KOPT-K1 (cell line): ENCODE data around the gene PHRF1.
"Not testable (repeated sequence)": the region's sequence is repeated elsewhere in the genome, so short reads cannot be mapped to it uniquely, and the experiment has no call there.

Source experiments
- H3K27ac ChIP-seq: fragments of 200-600 bp; sonication (generic); 2 replicates; pipeline ENCODE4 v1.5.1; 2016; ENCODE audit warnings: antibody characterized with exemption, mild to moderate bottlenecking, low read depth, low read length; ENCODE audit not compliant: poor library complexity, severe bottlenecking
- H3K36me3 ChIP-seq: fragments of 200-600 bp; sonication (generic); 2 replicates; pipeline ENCODE4 v1.5.1; 2017; ENCODE audit warnings: antibody characterized with exemption, mild to moderate bottlenecking, low read length, moderate library complexity; ENCODE audit not compliant: insufficient read depth
- H3K9me3 ChIP-seq: fragments of 200-600 bp; sonication (generic); 2 replicates; pipeline ENCODE4 v1.5.1; 2017; ENCODE audit warnings: antibody characterized with exemption, low read length, mild to moderate bottlenecking; ENCODE audit not compliant: insufficient read depth, poor library complexity, severe bottlenecking

The PHRF1 gene

GRCh38 chr11:641806-642370 lies 65.6 kb downstream of the PHRF1 start:
- H3K27ac ChIP-seq: no peak overlapping the region
- H3K36me3 ChIP-seq: peaks cover 49% of the 10 kb centered on the region; the same call in 1 of the 2 replicates
- no peaks in the 10 kb centered on the region for H3K9me3 ChIP-seq

GRCh38 chr11:643366-643765 lies 67.1 kb downstream of the PHRF1 start:
- H3K9me3 ChIP-seq: no peaks in the 10 kb centered on the region
- H3K36me3 ChIP-seq: peaks cover 48% of the 10 kb centered on the region; the same call in 1 of the 2 replicates
- no peak overlapping the region for H3K27ac ChIP-seq

- no peak overlapping the region for H3K27ac ChIP-seq
- H3K36me3 ChIP-seq: peaks cover 51% of the 10 kb centered on the region
- no peaks in the 10 kb centered on the region for H3K9me3 ChIP-seq
Measured at GRCh38 chr11:643849-644738, 67.8 kb downstream of the PHRF1 start.

- Histone ChIP-seq H3K27ac (no peak overlapping the region), H3K9me3 (no peaks in the 10 kb centered on the region), H3K36me3 (peaks cover 65% of the 10 kb centered on the region)
Measured at GRCh38 chr11:645536-645935, 69.3 kb downstream of the PHRF1 start.

- Histone ChIP-seq H3K27ac (no peak overlapping the region), H3K9me3 (no peaks in the 10 kb centered on the region), H3K36me3 (peaks cover 71% of the 10 kb centered on the region)
Measured at GRCh38 chr11:646214-646613, 69.9 kb downstream of the PHRF1 start.

- not testable (repeated sequence) for H3K9me3 ChIP-seq, H3K27ac ChIP-seq
- H3K36me3 ChIP-seq: peaks cover 73% of the 10 kb centered on the region
Measured at GRCh38 chr11:647672-648158, 71.4 kb downstream of the PHRF1 start.

- peaks cover 83% of the 10 kb centered on the region for H3K36me3 ChIP-seq
- H3K27ac ChIP-seq: no peak overlapping the region
- H3K9me3 ChIP-seq: no peaks in the 10 kb centered on the region
Measured at GRCh38 chr11:650482-650881, 74.2 kb downstream of the PHRF1 start.

- not testable (repeated sequence) for H3K27ac ChIP-seq, H3K9me3 ChIP-seq
- peaks cover 89% of the 10 kb centered on the region for H3K36me3 ChIP-seq
Measured at GRCh38 chr11:653136-653535, 76.9 kb downstream of the PHRF1 start.

- H3K9me3 ChIP-seq: no peaks in the 10 kb centered on the region
- no peak overlapping the region for H3K27ac ChIP-seq
- H3K36me3 ChIP-seq: peaks cover 90% of the 10 kb centered on the region
Measured at GRCh38 chr11:653837-654236, 77.6 kb downstream of the PHRF1 start.

- H3K36me3 ChIP-seq: peaks cover 90% of the 10 kb centered on the region
- not testable (repeated sequence) for H3K27ac ChIP-seq, H3K9me3 ChIP-seq
Measured at GRCh38 chr11:654444-654843, 78.2 kb downstream of the PHRF1 start.

- H3K27ac ChIP-seq: no peak overlapping the region
- H3K9me3 ChIP-seq: no peaks in the 10 kb centered on the region
- H3K36me3 ChIP-seq: peaks cover 90% of the 10 kb centered on the region
Measured at GRCh38 chr11:655036-655726, 78.9 kb downstream of the PHRF1 start.

- Histone ChIP-seq H3K9me3 (no peaks in the 10 kb centered on the region), H3K27ac (no peak overlapping the region), H3K36me3 (peaks cover 91% of the 10 kb centered on the region)
Measured at GRCh38 chr11:656426-656825, 80.2 kb downstream of the PHRF1 start.

- Histone ChIP-seq H3K9me3 (no peaks in the 10 kb centered on the region), H3K27ac (no peak overlapping the region), H3K36me3 (peaks cover 91% of the 10 kb centered on the region)
Measured at GRCh38 chr11:656866-657265, 80.6 kb downstream of the PHRF1 start.

- peaks cover 92% of the 10 kb centered on the region for H3K36me3 ChIP-seq
Measured at GRCh38 chr11:657691-658126, 81.4 kb downstream of the PHRF1 start.

GRCh38 chr11:659532-660085 lies 83.3 kb downstream of the PHRF1 start:
- no peaks in the 10 kb centered on the region for H3K9me3 ChIP-seq
- H3K27ac ChIP-seq: no peak overlapping the region
- peaks cover 89% of the 10 kb centered on the region for H3K36me3 ChIP-seq

More at GRCh38 chr11:657691-658126, 81.4 kb downstream of the PHRF1 start:
- Histone ChIP-seq H3K27ac (no peak overlapping the region), H3K9me3 (no peaks in the 10 kb centered on the region)
